Fibroblast of skin of back (primary cell): ENCODE measurements around the gene C5orf22.
A peak's percentile ranks its signal among the peaks of the same experiment; 100 is the strongest.
"Not testable (repeated sequence)": the region's sequence is repeated elsewhere in the genome, so short reads cannot be mapped to it uniquely, and the experiment has no call there.

Experiments used
- DNase-seq: peaks from one replicate; pipeline ENCODE4 v3.0.0-alpha.2; 2013

Gene C5orf22

DNA sequence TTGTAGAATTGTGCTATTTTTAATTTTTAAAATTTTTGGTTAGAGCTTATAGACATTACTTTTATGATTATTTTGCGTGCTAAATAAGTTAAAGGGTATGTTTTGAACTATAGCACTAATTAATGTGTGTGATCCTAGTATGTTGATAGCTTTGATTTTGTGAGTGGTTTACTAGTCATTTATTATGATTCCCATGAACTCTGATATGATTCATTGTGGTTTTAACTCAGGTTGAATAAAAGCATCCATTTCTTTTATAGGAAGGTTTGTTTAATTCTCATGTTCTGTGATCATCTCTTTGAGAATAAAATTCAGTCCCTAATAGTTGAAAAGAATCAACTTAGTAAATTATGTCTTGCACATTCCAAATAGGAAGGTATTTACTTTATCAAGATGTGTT is 22.5 kb downstream of the C5orf22 start:
- DNase-seq, result no peak

DNA sequence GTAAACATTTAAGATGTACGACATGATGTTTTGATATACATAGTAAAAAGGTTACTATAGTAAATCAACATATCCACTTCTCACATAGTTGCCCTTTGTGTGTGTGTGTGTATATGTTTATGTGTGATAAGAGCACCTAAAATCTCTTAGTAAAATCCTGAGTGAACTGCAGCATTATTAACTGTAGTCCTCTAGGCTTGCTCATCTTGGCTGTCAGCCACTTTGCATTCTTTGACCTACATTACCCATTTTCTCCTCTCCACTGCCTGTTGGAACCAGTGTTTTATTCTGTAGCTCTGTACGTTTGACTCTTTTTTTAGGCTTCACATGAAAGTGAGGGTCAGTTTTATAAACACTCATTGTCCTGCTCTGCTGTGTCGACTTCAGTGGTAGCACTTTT is 24.4 kb downstream of the C5orf22 start:
- peak; percentile 22 for DNase-seq

DNA sequence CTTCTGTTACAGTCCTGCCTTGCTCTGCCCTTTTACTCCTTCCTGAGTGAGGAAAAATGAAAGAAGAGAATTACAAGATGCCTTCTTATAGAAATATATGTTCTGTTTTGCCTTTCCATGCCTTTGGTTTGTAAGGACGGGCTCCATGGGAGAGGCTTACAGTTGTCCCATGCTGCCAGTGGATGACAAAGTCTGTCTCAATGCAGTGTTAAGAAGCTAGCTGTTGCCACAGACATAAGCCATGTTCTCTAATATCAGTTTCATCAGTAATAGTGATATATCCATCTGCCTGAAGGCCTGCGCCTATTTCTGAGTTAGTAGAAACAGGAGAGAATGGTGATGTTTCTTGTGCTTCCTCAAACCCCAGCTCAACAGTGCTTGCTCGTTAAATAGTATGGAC is 27.8 kb downstream of the C5orf22 start:
- DNase-seq, result no peak

- DNase-seq, result no peak
These were observed 29.8 kb downstream of the C5orf22 start for GRCh38 chr5:31561946-31562345.

- no peak for DNase-seq
These were observed 31.1 kb downstream of the C5orf22 start for GRCh38 chr5:31563216-31563615.

GRCh38 chr5:31566362-31566761 is 34.3 kb downstream of the C5orf22 start:
- DNase-seq, result not testable (repeated sequence)

DNA sequence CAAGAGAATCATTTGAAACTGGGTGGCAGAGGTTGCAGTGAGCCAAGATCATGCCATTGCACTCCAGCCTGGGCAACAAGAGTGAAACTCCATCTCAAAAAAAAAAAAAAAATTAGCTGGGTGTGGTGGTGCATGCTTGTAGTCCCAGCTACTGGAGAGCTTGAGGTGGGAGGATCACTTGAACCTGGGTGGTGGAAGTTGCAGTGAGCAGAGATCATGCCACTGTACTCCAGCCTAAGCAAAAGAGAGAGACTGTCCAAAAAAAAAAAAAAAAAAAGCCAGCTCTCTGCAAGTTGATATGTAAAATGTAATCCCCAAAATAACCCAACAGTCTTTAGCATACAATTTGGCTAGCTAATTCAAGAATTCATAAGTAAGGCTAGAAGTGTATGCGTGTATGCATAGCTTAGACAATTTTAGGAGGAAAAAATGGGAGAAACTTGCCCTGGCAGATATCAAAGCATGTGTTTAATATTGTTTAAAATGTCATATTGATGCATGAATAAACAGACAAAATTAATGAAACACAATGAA is 36.3 kb downstream of the C5orf22 start:
- no peak for DNase-seq

DNA sequence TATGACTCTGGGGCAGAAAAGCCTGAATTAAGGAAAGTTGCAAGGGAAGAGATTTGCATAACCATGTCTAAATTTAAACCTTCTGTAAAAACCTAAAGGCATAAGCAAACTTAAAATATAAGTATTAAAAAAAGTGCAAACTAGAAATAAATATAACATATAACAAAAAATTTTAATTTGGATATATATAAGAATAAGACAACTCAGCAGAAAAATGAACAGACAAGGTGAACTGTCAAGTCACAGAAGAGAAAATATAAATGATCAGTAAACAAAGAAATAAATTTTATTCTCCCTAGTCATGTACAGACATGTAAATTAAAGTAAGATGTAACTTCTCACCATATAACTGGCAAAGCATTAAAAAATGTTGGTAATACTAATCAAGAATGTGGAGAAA is 37.0 kb downstream of the C5orf22 start:
- no peak for DNase-seq

- DNase-seq, result no peak
These were observed 41.5 kb downstream of the C5orf22 start for GRCh38 chr5:31573494-31574142.

DNA sequence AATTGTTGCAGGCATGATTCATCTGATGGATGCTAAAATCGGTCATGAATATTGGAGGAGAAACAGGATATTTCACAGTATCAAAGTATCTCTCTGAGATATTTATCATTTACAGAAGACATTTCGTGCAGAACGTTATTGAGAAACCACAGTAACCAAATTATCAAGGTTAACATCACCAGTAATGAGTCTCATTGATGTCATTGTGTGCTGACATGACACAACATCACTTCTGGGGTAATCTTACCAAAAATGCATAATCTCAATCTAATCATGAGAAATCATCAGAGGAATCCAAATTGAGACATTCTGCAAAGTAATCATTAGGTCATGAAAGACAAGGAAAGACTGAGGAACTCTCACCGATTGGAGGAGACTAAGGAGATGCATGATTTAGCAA is 42.7 kb downstream of the C5orf22 start:
- DNase-seq, result no peak

GRCh38 chr5:31577438-31577837 is 45.3 kb downstream of the C5orf22 start:
- no peak for DNase-seq

- DNase-seq, result no peak
These were observed 47.5 kb downstream of the C5orf22 start for GRCh38 chr5:31579558-31579957.

- peak; percentile 46 for DNase-seq
These were observed 49.5 kb downstream of the C5orf22 start for GRCh38 chr5:31581498-31582099.

DNA sequence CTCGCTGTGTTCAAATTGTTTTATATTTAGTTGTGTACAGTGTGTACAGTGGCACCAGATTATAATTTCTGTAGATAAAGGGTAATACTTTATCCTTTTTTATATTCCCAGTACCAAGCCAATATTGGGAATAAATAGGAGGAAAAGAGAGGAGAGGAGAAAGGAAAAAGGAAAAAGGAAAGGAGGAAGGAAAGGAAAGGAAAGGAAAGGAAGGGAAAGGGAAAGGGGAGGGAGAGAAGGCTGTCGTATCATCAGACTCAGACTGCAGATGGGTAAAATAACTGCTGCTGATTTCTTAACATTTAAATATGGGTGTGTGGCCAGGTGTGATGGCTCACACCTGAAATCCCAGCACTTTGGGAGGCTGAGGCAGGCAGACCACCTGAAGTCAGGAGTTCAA is 51.0 kb downstream of the C5orf22 start:
- no peak for DNase-seq

- DNase-seq, result no peak
These were observed 53.2 kb downstream of the C5orf22 start for GRCh38 chr5:31585166-31585894.

GRCh38 chr5:31585895-31586270 is 53.8 kb downstream of the C5orf22 start:
- DNase-seq, result peak; percentile 63

DNA sequence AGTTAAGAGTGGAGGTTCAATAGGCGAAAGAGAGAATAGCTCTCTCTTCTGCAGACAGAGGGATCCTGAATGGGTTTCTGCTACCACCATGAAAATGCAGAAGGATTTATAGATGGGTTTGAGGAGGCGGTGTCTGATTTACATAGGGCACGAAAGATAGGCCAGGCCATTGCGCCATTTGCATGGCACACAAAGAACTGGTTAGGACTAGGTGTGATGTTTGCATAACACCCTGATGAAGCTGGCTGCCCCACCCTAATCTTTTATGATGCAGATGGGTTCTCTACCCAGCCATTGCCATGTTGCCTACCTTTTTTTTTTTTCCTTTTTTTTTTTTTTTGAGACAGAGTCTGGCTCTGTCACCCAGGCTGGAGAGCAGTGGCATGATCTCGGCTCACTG is 55.4 kb downstream of the C5orf22 start:
- no peak for DNase-seq

DNA sequence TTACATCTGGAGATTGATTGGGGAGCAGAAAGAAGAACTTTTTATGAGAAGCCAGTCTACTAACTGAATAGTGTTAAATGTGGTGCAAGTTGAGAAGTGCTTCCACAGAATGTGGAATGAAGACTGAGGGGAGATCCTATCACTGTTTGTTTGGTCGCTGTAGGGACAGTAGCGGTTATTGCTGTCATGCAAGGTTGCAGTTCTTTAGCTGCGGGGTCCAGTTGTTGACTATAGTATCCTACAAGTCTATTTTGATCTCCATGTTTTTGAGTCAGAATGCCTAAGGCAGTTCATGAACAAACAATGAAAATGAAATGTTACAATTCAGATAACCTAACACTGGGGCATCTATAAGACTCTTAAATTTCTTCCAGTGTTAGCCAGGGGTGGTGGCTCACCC is 61.6 kb downstream of the C5orf22 start:
- DNase-seq, result no peak

- DNase-seq, result no peak
These were observed 64.3 kb downstream of the C5orf22 start for GRCh38 chr5:31596354-31596753.

DNA sequence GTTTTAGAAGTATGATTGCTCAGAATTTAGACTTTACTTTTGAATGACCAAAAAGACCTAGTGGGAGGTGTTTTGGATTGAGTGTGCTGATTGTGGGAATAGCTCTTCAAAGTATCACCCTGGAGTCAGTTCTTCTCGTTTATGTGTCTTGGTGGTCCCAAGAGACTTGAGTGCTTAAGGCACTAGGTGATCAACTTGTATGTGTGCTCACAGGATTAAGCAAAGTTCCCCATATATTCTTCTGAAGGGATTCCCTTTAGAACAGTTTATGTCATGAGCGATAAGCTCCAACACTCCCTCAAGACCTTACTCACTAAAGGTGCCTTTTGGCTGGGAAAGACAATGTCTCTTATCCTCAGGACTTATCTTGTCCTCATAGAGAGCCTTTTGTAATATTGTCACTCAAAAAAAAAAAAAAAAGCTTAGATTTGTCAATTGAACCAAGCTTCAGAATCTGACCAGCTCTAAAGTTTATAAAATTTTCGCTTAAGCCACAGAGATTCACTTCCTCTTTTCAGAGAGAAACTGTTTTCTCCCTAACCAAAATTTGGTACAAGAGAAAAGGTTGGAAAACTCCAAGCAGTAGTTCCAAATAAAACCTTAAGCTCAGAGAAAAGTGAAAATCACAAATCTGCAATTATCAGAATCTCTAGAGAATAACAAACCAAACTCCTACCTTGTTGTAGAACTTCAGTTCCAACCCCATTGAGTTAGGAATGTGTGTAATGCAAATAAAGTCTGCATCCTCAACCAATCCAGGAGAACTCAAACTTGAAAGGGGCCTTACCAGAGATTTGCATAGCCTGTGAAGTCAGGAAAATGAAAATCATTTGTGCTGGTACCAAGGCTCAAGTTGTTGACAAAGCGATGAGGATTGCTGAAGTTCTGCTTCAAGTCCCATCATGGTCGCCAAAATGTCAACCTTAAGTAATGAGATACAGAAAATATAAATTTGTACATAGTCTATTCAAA is 66.8 kb downstream of the C5orf22 start:
- no peak for DNase-seq

GRCh38 chr5:31602305-31602704 is 70.2 kb downstream of the C5orf22 start:
- not testable (repeated sequence) for DNase-seq

- DNase-seq, result no peak
These were observed 72.1 kb downstream of the C5orf22 start for GRCh38 chr5:31604240-31604639.

GRCh38 chr5:31604644-31605043 is 72.5 kb downstream of the C5orf22 start:
- DNase-seq, result no peak
